ENCODE results near the gene ANKRD30A. TPM values are rescaled to one million over a fixed set of nuclear protein-coding genes. Genes with fewer than 3 reads are reported as not detected.
"Not testable (repeated sequence)": the region's sequence is repeated elsewhere in the genome, so short reads cannot be mapped to it uniquely, and the experiment has no call there.

The ANKRD30A gene
- total RNA-seq, 3 donors from 2014 or later = not detected

DNA sequence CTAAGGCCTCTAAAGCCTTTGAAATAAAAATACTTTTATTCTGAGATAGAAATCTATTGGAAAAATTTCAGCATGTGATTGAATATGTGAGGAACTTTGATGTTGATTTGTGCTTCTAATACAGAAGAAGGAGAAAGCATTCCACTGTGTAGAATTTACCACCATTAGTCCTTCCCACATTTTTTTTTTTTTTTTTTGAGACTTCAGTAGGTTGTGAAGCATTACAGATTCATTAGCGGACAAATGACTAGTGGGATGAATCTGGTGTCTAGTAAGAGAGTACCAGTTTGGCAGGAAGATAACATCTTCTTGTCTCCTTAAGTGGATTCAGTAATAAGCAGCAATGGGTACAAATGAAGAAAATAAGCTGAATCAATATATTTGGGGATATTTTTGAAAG, 95.5 kb downstream of the ANKRD30A start:
- DNase-seq = no peak
- Mint-ChIP-seq H3K4me1 (ENCODE audit: low read depth) (no peaks in the 10 kb centered on the region), H3K4me3 (no peak overlapping the region), H3K9me3 (peaks cover 12% of the 10 kb centered on the region), H3K27me3 (ENCODE audit: low read depth) (no peaks in the 10 kb centered on the region), H3K36me3 (ENCODE audit: insufficient read depth) (no peaks in the 10 kb centered on the region)
- ATAC-seq = no peak

DNA sequence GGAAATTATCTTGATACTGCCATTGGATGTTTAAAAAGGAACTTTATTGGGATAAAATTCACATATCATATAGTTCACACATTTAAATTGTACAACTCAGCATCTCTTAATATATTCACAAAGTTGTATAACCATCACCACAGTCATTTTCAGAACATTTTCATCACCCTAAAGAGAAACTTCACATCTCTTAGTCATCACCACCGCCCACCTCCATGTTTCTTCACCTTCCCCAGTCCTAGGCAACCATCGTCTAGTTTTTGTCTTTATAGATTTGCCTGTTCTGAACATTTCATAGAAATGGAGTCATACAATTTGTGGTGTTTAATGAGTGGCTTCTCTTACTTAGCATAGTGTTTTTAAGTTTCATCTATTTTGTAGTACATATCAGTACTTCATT, 96.6 kb downstream of the ANKRD30A start:
- Mint-ChIP-seq H3K4me3 (no peak overlapping the region), H3K36me3 (ENCODE audit: insufficient read depth) (no peaks in the 10 kb centered on the region), H3K27me3 (ENCODE audit: low read depth) (no peaks in the 10 kb centered on the region), H3K9me3 (peaks cover 12% of the 10 kb centered on the region), H3K4me1 (ENCODE audit: low read depth) (no peaks in the 10 kb centered on the region)
- no peak for ATAC-seq
- no peak for DNase-seq

DNA sequence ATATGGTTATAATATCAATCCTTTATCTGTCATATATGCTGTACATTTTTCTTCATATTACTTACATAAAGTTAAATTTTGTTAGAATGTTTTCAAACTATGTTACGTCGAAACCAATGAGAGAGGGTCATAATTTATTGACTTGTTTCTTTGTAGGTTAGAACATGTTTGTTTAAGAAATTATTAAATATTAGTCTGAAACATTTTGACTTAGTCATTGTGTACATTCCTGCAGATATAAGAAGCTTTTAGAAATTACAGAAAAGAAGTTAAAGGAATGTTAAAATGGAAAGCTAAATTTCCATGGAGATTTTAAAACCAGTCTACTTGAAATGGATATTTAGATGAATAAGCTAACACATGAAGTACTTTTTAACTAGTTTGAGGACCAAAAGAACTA, 99.8 kb downstream of the ANKRD30A start:
- ATAC-seq (no peak), DNase-seq (no peak)
- peaks cover 15% of the 10 kb centered on the region for H3K9me3 Mint-ChIP-seq
- no peak overlapping the region for H3K4me3 Mint-ChIP-seq
- H3K4me1 Mint-ChIP-seq (ENCODE audit: low read depth) = no peaks in the 10 kb centered on the region
- no peaks in the 10 kb centered on the region for H3K27me3 Mint-ChIP-seq (ENCODE audit: low read depth)
- no peaks in the 10 kb centered on the region for H3K36me3 Mint-ChIP-seq (ENCODE audit: insufficient read depth)

- H3K4me3 Mint-ChIP-seq = no peak overlapping the region
- H3K4me1 Mint-ChIP-seq (ENCODE audit: low read depth) = no peaks in the 10 kb centered on the region
- no peak for ATAC-seq
- H3K27me3 Mint-ChIP-seq (ENCODE audit: low read depth) = no peaks in the 10 kb centered on the region
- H3K9me3 Mint-ChIP-seq = peaks cover 15% of the 10 kb centered on the region
- DNase-seq = no peak
- H3K36me3 Mint-ChIP-seq (ENCODE audit: insufficient read depth) = no peaks in the 10 kb centered on the region
Observed at GRCh38 chr10:37226524-37226923, 101.1 kb downstream of the ANKRD30A start.

DNA sequence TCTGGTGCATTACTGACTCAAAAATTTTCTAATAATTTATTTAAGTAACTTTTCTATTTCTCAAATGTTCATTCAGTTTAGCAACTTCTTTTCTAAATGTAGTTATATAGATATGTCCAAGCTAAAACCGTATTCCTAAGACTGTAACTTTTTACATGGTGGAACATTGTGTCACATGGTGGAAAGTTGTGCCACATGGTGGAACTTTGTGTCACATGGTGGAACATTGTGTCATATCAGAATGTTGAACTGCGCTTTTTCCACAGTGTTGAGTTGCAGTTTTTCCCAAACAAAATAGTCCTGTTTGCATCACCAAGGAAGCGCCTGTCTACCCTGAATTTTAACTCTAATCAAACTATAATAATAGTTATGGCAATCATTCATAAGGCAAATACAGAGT, 109.3 kb downstream of the ANKRD30A start:
- Mint-ChIP-seq H3K4me1 (ENCODE audit: low read depth) (no peaks in the 10 kb centered on the region), H3K9me3 (peaks cover 4% of the 10 kb centered on the region), H3K27me3 (ENCODE audit: low read depth) (no peaks in the 10 kb centered on the region), H3K36me3 (ENCODE audit: insufficient read depth) (no peaks in the 10 kb centered on the region), H3K4me3 (no peak overlapping the region)
- DNase-seq (no peak), ATAC-seq (no peak)

DNA sequence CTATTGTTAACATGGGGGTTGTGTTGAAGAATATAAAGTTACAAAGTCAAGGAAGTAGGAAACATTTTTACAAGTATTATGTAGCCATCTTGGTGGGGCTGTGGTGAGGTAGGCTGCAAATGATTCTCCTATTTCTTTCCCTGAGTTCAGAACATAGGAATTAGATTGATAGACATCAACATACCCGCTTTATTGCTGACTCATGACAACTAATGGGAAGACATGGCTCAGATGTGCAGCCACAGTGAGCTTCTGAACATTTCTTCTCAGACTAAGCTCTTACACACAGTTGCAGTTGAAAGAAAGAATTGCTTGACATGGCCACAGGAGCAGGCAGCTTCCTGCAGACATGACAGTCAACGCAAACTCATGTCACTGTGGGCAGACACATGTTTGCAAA, 110.7 kb downstream of the ANKRD30A start:
- DNase-seq = no peak
- no peak overlapping the region for H3K4me3 Mint-ChIP-seq
- H3K4me1 Mint-ChIP-seq (ENCODE audit: low read depth) = no peaks in the 10 kb centered on the region
- H3K9me3 Mint-ChIP-seq = peaks cover 9% of the 10 kb centered on the region
- no peaks in the 10 kb centered on the region for H3K27me3 Mint-ChIP-seq (ENCODE audit: low read depth)
- no peak for ATAC-seq
- H3K36me3 Mint-ChIP-seq (ENCODE audit: insufficient read depth) = no peaks in the 10 kb centered on the region

- Mint-ChIP-seq H3K36me3 (ENCODE audit: insufficient read depth) (no peaks in the 10 kb centered on the region), H3K27me3 (ENCODE audit: low read depth) (no peaks in the 10 kb centered on the region), H3K4me3 (no peak overlapping the region), H3K4me1 (ENCODE audit: low read depth) (no peaks in the 10 kb centered on the region), H3K9me3 (peaks cover 5% of the 10 kb centered on the region)
- DNase-seq (no peak), ATAC-seq (no peak)
Observed at GRCh38 chr10:37240223-37240622, 114.8 kb downstream of the ANKRD30A start.

GRCh38 chr10:37246637-37247036, 121.2 kb downstream of the ANKRD30A start:
- H3K36me3 Mint-ChIP-seq (ENCODE audit: insufficient read depth) = no peaks in the 10 kb centered on the region
- ATAC-seq (no peak), DNase-seq (no peak)
- no peaks in the 10 kb centered on the region for H3K4me1 Mint-ChIP-seq (ENCODE audit: low read depth)
- H3K9me3 Mint-ChIP-seq = peaks cover 3% of the 10 kb centered on the region
- no peaks in the 10 kb centered on the region for H3K27me3 Mint-ChIP-seq (ENCODE audit: low read depth)
- no peak overlapping the region for H3K4me3 Mint-ChIP-seq

GRCh38 chr10:37255837-37256236, 130.4 kb downstream of the ANKRD30A start:
- H3K36me3 Mint-ChIP-seq (ENCODE audit: insufficient read depth); H3K4me3 Mint-ChIP-seq; ATAC-seq; H3K27me3 Mint-ChIP-seq (ENCODE audit: low read depth); H3K4me1 Mint-ChIP-seq (ENCODE audit: low read depth); DNase-seq: not testable (repeated sequence)
- H3K9me3 Mint-ChIP-seq = peaks cover 11% of the 10 kb centered on the region

DNA sequence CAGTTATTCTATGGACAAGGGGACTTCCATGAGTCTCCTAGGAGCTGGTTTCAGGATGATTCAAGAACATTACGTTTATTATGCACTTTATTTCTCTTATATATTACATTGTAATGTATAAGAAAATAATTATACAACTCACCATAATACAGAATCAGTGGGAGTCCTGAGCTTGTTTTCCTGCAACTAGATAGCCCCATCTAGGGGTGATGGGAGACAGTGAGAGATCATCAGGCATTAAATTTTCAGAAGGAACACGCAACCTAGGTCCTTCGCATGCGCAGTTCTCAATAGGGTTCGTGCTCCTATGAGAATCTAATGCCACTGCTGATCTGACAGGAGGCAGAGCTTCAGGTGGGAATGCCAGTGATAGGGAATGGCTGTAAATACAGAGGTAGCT, 137.9 kb downstream of the ANKRD30A start:
- DNase-seq = no peak
- H3K36me3 Mint-ChIP-seq (ENCODE audit: insufficient read depth) = no peaks in the 10 kb centered on the region
- ATAC-seq = no peak
- peaks cover 5% of the 10 kb centered on the region for H3K9me3 Mint-ChIP-seq
- H3K4me1 Mint-ChIP-seq (ENCODE audit: low read depth) = no peaks in the 10 kb centered on the region
- H3K27me3 Mint-ChIP-seq (ENCODE audit: low read depth) = no peaks in the 10 kb centered on the region
- H3K4me3 Mint-ChIP-seq = no peak overlapping the region

GRCh38 chr10:37268266-37268665, 142.9 kb downstream of the ANKRD30A start:
- Mint-ChIP-seq H3K36me3 (ENCODE audit: insufficient read depth) (no peaks in the 10 kb centered on the region), H3K4me3 (no peak overlapping the region), H3K27me3 (ENCODE audit: low read depth) (no peaks in the 10 kb centered on the region), H3K9me3 (peaks cover 5% of the 10 kb centered on the region), H3K4me1 (ENCODE audit: low read depth) (no peaks in the 10 kb centered on the region)
- no peak for DNase-seq
- no peak for ATAC-seq

- peaks cover 5% of the 10 kb centered on the region for H3K9me3 Mint-ChIP-seq
- H3K27me3 Mint-ChIP-seq (ENCODE audit: low read depth) = no peaks in the 10 kb centered on the region
- H3K4me1 Mint-ChIP-seq (ENCODE audit: low read depth) = no peaks in the 10 kb centered on the region
- H3K36me3 Mint-ChIP-seq (ENCODE audit: insufficient read depth) = no peaks in the 10 kb centered on the region
- no peak overlapping the region for H3K4me3 Mint-ChIP-seq
- no peak for DNase-seq
- ATAC-seq = no peak
Observed at GRCh38 chr10:37269554-37270256, 144.3 kb downstream of the ANKRD30A start.

GRCh38 chr10:37275216-37275777, 149.9 kb downstream of the ANKRD30A start:
- ATAC-seq (no peak), DNase-seq (no peak)
- H3K9me3 Mint-ChIP-seq = peaks cover 19% of the 10 kb centered on the region
- H3K4me3 Mint-ChIP-seq = no peak overlapping the region
- no peaks in the 10 kb centered on the region for H3K4me1 Mint-ChIP-seq (ENCODE audit: low read depth)
- H3K27me3 Mint-ChIP-seq (ENCODE audit: low read depth) = no peaks in the 10 kb centered on the region
- H3K36me3 Mint-ChIP-seq (ENCODE audit: insufficient read depth) = no peaks in the 10 kb centered on the region

DNA sequence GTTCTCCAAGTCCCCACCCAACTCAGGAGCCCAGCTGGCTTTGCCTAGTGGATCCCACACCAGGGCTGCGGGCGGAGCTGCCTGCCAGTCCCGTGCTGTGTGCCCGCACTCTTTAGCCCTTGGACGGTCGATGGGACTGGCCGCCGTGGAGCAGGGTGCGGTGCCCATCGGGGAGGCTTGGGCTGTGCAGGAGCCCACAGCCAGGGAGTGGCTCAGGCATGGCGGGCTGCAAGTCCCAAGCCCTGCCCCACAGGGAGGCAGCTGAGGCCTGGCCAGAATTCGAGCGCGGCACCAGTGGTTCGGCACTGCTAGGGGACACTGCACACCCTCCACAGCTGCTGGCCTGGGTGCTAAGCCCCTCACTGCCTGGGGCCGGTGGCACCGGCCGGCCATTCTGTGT, 159.7 kb downstream of the ANKRD30A start:
- no peak for DNase-seq
- Mint-ChIP-seq H3K9me3 (peaks cover 15% of the 10 kb centered on the region), H3K4me1 (ENCODE audit: low read depth) (no peaks in the 10 kb centered on the region), H3K36me3 (ENCODE audit: insufficient read depth) (no peaks in the 10 kb centered on the region), H3K27me3 (ENCODE audit: low read depth) (no peaks in the 10 kb centered on the region), H3K4me3 (no peak overlapping the region)
- ATAC-seq = no peak

DNA sequence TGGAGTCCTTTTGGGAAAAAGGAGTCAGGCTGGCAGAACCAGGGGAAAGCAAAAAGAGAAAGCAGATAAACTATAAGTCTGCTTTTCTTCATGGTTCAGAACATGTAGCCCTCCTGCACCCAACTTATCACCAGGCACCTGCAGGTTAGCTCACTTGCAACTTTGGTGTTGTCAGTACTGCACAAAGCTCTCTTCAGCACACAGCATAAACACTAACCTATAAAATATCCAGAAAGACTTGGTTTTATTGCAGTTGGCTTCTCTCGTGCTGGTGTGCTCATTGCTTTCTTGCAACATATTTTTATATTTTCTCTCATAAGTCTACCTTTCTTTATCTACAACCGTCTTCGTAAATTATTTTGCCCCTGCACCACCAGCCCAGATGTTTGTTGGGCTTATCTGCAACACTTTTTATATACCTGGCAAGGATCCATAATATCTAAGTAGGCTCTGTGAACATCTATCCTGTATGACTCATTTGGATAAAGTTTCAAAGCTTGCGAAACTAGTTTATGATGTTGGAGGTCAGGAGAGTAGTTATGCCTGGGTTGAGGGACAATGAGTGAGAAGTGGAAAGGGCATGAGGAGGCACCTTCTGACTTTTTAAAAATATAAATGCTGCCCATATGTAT, 164.6 kb downstream of the ANKRD30A start:
- peaks cover 23% of the 10 kb centered on the region for H3K9me3 Mint-ChIP-seq
- H3K27me3 Mint-ChIP-seq (ENCODE audit: low read depth) = no peaks in the 10 kb centered on the region
- DNase-seq (no peak), ATAC-seq (no peak)
- H3K4me3 Mint-ChIP-seq = no peak overlapping the region
- no peaks in the 10 kb centered on the region for H3K4me1 Mint-ChIP-seq (ENCODE audit: low read depth)
- H3K36me3 Mint-ChIP-seq (ENCODE audit: insufficient read depth) = no peaks in the 10 kb centered on the region

Measured in activated T-cell treated with anti-CD3 and anti-CD28 coated beads, Interleukin-2, amount 50 U/mL, for 4 hours (primary cell).